Pulmonary artery endothelial cell (primary cell): ENCODE data around the gene FBXO5. TPM values are rescaled to one million over a fixed set of nuclear protein-coding genes. Genes with fewer than 3 reads are reported as not detected.
"Not testable (repeated sequence)": the region's sequence is repeated elsewhere in the genome, so short reads cannot be mapped to it uniquely, and the experiment has no call there.

ENCODE experiments used
- DNase-seq: peaks from one replicate; pipeline ENCODE4 v3.0.0-alpha.2; 2011; ENCODE audit warnings: low read depth, low spot score
- total RNA-seq: library from RNA; depleted of rRNA; stranded (reverse); fragments of >200 nt; gene quantifications from 2 replicates; pipeline ENCODE4 v1.2.3, GENCODE V29; 2014

Gene FBXO5
- total RNA-seq, result 13.7 and 21.6 TPM in 2 replicates

GRCh38 chr6:152982904-152983636, at the start of gene FBXO5:
Gene FBXO5, minus strand, starts transcription at chr6:152983041. Its CDS starts 82 bp downstream, at chr6:152982959.
- DNase-seq, result peak; percentile 91

- DNase-seq, result peak; percentile 29
These were observed 49.5 kb upstream of the FBXO5 start for GRCh38 chr6:153032255-153032882.

DNA sequence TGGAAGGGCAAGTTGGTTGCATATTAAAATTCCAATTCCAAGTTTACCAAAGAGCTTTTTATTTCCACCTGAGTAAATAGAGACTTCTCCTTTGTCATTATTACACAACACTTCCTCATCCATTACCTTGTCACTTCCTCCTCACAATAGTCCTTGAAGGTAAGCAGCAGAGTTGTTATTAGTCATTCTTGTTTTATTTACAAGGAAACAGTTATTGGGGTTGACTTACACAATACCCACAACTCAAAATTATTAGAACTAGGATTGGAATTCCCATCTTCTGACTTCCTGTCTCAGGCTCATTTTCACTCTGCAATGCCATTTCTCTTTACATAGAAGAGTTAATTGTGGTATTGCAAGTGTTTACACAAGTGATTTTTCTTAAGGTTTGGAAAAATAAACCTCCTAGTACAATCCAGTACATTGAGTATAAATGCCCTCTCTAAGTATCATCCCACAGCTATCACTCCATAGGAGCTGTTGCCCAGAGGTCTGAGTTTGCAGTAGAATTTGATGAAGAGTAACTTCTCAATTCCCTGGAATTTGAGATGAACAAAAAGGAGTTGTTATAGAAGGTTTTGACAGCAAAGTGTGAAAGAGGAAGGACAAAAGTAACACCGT, 48.6 kb upstream of the FBXO5 start:
- no peak for DNase-seq

- DNase-seq, result no peak
These were observed 46.1 kb upstream of the FBXO5 start for GRCh38 chr6:153028963-153029362.

- no peak for DNase-seq
These were observed 45.4 kb upstream of the FBXO5 start for GRCh38 chr6:153028286-153028685.

GRCh38 chr6:153027480-153027879, 44.6 kb upstream of the FBXO5 start:
- DNase-seq, result no peak

GRCh38 chr6:153024709-153025017, 41.8 kb upstream of the FBXO5 start:
- DNase-seq, result no peak

DNA sequence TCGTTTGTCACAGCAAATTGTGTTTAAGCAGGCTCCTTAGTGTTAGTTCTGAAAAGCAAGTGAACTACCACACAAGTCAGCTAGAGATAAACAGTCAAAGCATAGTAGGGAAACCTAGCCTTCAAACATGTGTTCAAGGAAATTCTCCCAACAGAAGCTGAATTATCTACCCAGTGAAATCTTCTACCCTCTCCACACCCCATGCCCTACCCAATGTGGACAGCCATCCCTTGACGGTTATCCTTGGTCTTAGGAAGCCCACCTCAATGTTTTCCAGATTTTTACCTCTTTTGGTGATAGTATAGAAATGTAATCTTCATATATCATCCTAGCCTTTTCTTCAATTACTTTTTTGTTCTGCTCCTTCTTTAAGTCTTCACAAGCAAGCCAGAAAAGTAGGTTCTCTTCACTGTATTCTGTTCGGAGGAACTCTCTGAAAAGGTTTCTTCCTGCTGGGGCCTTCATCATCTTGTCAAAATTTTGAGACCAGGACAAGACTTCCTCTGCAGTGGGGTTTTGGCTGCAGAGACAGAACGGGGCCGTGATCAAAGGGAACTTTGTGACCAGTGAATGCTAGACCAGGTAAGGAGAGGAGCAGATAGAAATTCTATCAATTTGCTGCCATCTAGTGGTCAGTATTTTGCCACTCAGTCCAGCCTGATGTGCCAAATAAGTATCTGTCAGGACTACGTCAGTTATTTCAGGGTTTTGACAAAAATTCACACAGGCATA, 41.3 kb upstream of the FBXO5 start:
- DNase-seq, result peak; percentile 33

- no peak for DNase-seq
These were observed 35.5 kb upstream of the FBXO5 start for GRCh38 chr6:153018355-153018754.

GRCh38 chr6:153016846-153017245, 34.0 kb upstream of the FBXO5 start:
- no peak for DNase-seq

GRCh38 chr6:153015094-153015640, 32.3 kb upstream of the FBXO5 start:
- DNase-seq, result no peak

DNA sequence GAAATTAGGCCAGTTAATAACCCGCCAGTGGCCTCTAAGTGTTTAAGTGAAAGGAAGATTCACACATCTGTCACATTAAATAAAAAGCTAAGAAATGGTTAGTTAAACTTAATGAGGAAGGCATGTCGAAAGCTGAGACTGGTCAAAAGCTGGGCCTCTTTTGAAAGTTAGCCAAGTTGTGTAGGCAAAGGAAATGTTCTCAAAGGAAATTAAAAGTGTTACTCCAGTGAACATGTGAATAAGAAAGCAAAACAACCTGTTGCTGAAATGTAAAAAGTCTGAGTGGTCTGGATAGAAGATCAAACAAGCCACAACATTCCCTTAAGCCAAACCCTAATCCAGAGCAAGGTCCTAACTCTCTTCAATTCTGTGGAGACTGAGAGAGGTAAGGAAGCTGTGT, 30.6 kb upstream of the FBXO5 start:
- no peak for DNase-seq

DNA sequence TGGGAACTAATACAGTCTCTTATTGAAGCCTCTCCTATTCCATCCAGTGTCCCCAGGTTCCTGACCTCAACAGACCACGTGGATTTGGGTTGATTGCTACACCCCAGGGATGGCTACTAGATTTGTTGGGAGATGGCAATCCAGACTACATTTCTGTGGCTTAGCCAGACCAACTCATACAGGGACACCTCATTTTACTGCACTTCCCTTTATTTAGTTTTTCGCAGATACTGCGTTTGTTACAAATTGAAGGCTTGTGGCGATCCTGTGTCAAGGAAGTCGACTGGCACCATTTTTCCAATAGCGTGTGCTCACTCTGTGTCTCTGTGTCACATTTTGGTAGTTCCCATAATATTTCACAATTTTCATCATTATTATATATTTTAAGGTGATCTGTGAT, 30.0 kb upstream of the FBXO5 start:
- DNase-seq, result no peak

GRCh38 chr6:153003366-153003690, 20.5 kb upstream of the FBXO5 start:
- DNase-seq, result no peak

GRCh38 chr6:153002613-153003365, 19.9 kb upstream of the FBXO5 start, which contains the start of gene MTRF1L:
Gene MTRF1L, minus strand, starts transcription at chr6:153002709. Its CDS starts 24 bp downstream, at chr6:153002685.
- peak; percentile 90 for DNase-seq

DNA sequence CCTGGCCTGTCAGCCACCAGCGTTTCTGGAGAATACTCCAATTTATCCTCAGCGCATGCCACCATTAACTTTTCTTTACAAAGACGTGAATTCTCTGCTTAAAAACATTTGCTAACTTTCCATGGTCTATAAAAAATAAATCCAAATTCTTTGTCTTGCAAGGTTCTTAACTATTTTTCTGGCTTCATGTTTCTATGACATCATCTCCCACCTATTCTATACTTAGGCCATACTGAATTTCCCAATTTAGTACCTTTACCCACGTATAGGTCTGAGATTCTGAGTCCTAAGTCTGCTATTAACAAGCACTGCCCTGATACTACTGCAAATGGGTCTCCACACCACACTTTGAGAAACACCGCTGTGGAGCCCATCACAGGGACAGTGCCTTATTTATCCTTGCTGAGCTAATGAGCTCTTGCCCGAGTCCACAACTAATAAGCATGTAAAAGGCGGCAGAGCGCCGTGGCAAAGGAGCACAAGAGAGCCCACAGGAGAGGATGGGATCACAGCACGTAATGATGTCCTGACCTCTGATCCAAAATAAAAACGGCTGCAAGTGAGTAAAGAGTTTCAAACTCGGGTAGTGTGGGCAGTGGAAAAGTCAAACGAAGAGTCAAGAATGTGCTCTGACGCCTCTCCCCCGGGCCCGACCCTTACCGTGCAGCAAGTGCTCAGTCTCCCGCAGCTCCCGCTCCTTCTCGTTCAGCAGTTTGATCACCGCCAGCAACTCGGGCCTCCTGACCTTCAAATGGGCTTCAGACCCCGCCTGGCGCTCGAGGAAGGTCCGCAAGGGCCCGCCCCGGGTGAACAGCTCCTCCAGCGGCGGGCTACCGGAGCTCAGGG, 19.1 kb upstream of the FBXO5 start:
- DNase-seq, result no peak

DNA sequence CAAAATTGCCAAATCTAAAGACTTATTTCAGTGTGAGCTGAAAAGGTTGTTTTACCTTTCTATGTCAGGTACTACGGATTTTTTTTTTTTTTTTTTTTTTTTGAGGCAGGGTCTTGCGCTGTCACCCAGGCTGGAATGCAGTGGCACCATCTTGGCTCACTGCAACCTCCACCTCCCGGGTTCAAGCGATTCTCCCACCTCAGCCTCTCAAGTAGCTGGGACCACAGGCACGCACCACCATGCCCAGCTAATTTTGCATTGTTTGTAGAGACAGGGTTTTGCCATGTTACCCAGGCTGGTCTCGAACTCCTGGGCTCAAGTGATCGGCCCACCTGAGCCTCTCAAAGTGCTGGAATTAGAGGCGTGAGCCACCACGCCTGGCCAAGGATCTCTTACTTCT, 17.9 kb upstream of the FBXO5 start:
- not testable (repeated sequence) for DNase-seq

DNA sequence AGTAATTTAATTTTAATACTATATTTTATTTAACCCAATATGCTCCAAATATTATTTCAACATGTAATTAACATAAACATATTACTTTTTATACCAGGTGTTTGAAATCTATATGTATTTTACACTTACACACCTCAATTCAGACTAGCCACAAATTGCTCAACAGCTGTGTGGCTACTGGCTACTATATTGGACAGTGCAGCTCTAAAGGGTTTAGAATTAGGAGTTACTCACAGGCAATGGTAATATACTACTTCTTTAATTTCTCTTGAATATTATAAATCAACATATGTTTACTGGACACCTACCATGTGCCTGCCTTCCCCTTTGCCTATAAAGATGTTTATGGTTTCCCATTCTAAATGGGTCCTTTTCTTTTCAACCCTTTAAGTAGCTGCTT, 17.4 kb upstream of the FBXO5 start:
- no peak for DNase-seq

DNA sequence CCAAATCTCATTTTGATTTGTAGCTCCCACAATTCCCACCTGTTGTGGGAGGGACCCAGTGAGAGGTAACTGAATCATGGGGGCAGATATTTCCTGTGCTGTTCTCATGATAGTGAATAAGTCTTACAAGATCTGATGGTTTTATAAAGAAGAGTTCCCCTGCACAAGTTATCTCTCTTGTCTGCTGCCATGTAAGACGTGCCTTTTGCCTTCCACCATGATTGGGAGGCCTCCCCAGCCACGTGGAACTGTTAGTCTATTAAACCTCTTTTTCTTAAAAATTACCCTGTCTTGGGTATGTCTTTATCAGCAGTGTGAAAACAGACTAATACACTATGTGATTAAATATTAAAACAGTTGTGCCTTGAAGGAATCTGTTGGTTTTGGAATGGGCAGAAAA, 16.7 kb upstream of the FBXO5 start:
- not testable (repeated sequence) for DNase-seq

DNA sequence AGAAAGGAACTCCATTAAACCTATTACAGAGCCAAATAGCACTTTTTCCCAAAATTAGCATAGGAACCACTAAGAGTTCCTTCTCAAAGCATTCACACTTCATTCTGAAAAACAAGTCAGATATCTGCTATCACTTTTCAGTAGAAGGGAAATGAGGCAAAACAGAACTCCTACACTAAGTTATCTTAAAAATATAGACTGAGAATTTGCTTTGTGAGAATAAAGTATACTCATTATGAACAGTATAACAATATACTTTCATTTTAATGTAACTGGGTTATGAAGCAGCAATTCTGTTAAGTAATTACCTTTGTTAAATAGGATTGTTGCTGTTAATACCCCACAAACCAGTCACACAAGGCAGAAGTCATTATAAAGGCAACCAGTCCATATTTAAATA, 11.0 kb upstream of the FBXO5 start:
- no peak for DNase-seq
